D721Med (cell line): Measurements from ENCODE around the gene PDE4A.
"Not testable (repeated sequence)": the region's sequence is repeated elsewhere in the genome, so short reads cannot be mapped to it uniquely, and the experiment has no call there.

Experiments
- DNase-seq: peaks from one replicate; pipeline ENCODE4 v3.0.0; 2011; ENCODE audit warnings: low spot score; ENCODE audit not compliant: insufficient read length
- FAIRE-seq: peaks from 2 replicates; lab custom pipeline; 2011; peaks lifted over from hg19 to GRCh38; lab: Jason Lieb, UNC
- CTCF ChIP-seq: IDR thresholded peaks from 2 replicates; pipeline ENCODE4 v1.5.1; 2012; ENCODE audit warnings: mild to moderate bottlenecking, control low read depth; ENCODE audit not compliant: insufficient read depth; ENCODE audit errors: missing control alignments

The PDE4A gene

DNA sequence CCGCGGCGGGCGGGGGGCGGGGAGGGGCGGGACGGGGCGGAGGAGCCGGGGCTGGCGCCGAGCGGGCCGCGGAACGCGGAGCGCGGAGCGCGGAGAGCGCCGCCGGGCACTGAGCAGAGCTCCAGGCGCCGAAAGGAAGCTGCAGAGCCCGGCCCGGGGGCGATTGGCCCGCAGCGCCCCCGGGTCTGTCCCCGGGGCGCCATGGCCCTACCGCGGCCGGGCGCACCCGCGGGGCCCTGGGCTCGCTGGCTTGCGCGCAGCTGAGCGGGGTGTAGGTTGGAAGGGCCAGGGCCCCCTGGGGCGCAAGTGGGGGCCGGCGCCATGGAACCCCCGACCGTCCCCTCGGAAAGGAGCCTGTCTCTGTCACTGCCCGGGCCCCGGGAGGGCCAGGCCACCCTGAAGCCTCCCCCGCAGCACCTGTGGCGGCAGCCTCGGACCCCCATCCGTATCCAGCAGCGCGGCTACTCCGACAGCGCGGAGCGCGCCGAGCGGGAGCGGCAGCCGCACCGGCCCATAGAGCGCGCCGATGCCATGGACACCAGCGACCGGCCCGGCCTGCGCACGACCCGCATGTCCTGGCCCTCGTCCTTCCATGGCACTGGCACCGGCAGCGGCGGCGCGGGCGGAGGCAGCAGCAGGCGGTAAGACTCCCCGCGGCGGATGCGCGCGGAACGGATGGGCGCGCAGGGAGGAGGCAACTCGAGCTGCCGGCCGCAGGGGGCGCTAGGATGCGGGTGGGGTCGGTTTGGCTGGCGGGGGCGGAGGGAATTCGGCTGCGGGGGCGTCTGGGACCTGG, at the start of gene PDE4A:
Gene PDE4A (plus strand): TSS at position 95 of the 796 bp plus-strand sequence. CDS start 227 bp downstream, at position 322.
- peak; percentile 48 for TF ChIP-seq CTCF
- FAIRE-seq (no peak), DNase-seq (no peak)

GRCh38 chr19:10372690-10373089, 47.6 kb upstream of the PDE4A start:
- DNase-seq (no peak), FAIRE-seq (no peak)
- no peak for TF ChIP-seq CTCF

DNA sequence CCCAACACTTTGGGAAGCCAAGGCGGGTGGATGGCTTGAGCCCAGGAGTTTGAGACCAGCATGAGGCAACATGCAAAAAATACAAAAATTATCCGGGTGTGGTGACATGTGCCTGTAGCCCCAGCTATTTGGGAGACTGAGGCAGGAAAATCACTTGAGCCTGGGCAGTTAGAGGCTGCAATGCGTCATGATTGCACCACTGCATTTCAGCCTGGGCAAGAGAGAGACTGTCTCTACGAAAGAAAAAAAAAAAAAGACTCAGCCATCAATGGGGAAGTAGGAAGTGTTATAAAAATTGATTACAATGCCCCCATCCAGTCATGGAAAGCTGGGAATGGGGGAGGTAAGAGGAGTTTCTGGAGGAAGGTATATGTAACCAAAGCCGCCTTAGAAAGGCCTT, 45.4 kb upstream of the PDE4A start:
- no peak for TF ChIP-seq CTCF
- DNase-seq (no peak), FAIRE-seq (no peak)

DNA sequence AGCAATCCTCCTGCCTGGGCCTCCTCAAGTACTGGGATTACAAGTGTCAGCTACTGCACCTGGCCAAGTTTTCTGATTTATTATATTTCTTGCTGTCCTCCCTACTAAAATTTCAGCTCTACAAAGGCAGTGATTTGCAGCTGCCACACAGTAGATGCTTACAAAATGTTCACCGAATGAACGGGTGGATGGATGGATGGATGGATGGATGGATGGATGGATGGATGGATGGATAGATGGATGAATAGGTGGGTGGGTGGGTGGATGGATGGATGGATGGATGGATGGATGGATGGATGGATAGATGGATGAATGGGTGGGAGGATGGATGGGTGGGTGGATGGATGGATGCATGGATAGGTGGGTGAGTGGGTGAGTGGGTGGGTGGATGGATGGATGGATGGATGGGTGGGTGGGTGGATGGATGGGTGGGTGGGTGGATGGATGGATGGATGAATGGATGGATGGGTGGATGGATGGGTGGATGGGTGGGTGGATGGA, 43.1 kb upstream of the PDE4A start:
- FAIRE-seq, DNase-seq: not testable (repeated sequence)

DNA sequence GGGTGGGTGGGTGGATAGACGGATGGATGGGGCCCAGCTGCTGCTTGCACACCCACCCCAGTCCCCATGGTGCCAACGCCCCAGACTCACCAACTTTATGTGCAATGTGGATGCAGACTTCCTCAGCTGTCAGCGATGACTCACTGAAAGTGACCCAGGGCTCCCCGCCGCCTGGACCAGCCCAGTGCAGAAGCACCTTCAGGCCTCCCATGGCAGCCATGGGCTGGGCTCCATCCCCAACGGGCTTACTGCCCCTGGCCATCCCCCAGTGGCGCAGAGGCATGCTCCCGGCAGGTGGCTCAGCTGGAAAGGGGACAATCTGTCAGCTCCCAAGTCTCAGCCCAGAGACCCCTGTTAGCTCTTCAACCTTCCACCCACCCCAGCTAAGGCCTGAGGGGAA, 42.2 kb upstream of the PDE4A start:
- no peak for TF ChIP-seq CTCF
- FAIRE-seq, result no peak
- no peak for DNase-seq

DNA sequence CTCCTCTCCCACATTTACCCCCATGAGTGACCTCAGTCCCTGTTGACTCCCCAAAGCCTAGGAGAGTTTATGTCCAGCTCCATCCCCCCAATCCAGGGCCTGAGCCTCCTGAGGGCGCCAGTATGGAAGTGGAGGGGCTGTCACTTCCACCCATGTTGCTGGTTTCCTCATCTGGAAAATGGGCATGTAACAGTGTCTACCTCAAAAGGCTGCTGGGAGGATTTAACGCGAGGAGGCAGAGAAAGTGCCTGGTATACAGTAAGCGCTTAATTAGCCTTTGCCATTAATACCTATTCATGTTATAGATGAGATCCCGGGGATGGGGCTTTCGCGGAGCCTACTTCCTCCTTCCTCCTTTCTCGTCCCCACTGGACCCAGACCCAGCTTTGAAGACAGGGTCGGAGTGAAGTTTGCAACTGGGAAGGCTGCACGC, 40.4 kb upstream of the PDE4A start:
- no peak for DNase-seq
- FAIRE-seq, result no peak
- TF ChIP-seq CTCF, result no peak

- no peak for TF ChIP-seq CTCF
- DNase-seq (peak; percentile 100), FAIRE-seq (no peak)
Observed at GRCh38 chr19:10380313-10381102, 39.8 kb upstream of the PDE4A start, which contains the start of gene TYK2. Gene TYK2, minus strand, starts transcription at chr19:10380572. Its CDS starts 2,166 bp downstream, at chr19:10378406.

GRCh38 chr19:10383223-10383499, 37.2 kb upstream of the PDE4A start:
- FAIRE-seq, DNase-seq: not testable (repeated sequence)
